Smooth muscle cell (in vitro differentiated cells): ENCODE results near the gene ANO6. TPM values are rescaled to one million over a fixed set of nuclear protein-coding genes. Genes with fewer than 3 reads are reported as not detected.
"Not testable (repeated sequence)": the region's sequence is repeated elsewhere in the genome, so short reads cannot be mapped to it uniquely, and the experiment has no call there.

Experiments used
- DNase-seq: peaks from one replicate; lab custom pipeline; 2025; ENCODE audit not compliant: unreplicated experiment; lab: John Stamatoyannopoulos, UW
- H2AFZ ChIP-seq: fragments of 200-600 bp; sonication (generic); 2 replicates; pipeline ENCODE4 v1.6.0; 2016; ENCODE audit warnings: antibody characterized with exemption, low read depth, mild to moderate bottlenecking
- H3F3A ChIP-seq: fragments of 200-600 bp; sonication (generic); 2 replicates; pipeline ENCODE4 v1.6.0; 2017; ENCODE audit warnings: antibody characterized with exemption, low read depth
- H3K27ac ChIP-seq: fragments of 200-600 bp; sonication (generic); 2 replicates; pipeline ENCODE4 v1.5.1; 2016; ENCODE audit warnings: low read depth, mild to moderate bottlenecking
- H3K27me3 ChIP-seq: fragments of 200-600 bp; sonication (generic); 2 replicates; pipeline ENCODE4 v1.6.1; 2016; ENCODE audit warnings: low read depth, mild to moderate bottlenecking
- H3K36me3 ChIP-seq: fragments of 200-600 bp; sonication (generic); 2 replicates; pipeline ENCODE4 v1.5.1; 2016; ENCODE audit warnings: low read depth
- H3K4me1 ChIP-seq: fragments of 200-600 bp; sonication (generic); 2 replicates; pipeline ENCODE4 v1.5.1; 2016; ENCODE audit warnings: low read depth
- H3K4me2 ChIP-seq: fragments of 200-600 bp; sonication (generic); 2 replicates; pipeline ENCODE4 v1.6.0; 2016; ENCODE audit warnings: mild to moderate bottlenecking
- H3K4me3 ChIP-seq: fragments of 200-600 bp; sonication (generic); 2 replicates; pipeline ENCODE4 v1.5.1; 2016; ENCODE audit warnings: mild to moderate bottlenecking
- H3K79me2 ChIP-seq: fragments of 200-600 bp; sonication (generic); 2 replicates; pipeline ENCODE4 v1.6.0; 2016; ENCODE audit warnings: low read depth, mild to moderate bottlenecking
- H3K9ac ChIP-seq: fragments of 200-600 bp; sonication (generic); 2 replicates; pipeline ENCODE4 v1.6.0; 2016; ENCODE audit warnings: low read depth
- H3K9me3 ChIP-seq: fragments of 200-600 bp; sonication (generic); replicated peaks from 2 replicates; pipeline ENCODE4 v1.5.1; 2016; ENCODE audit warnings: low read depth
- H4K20me1 ChIP-seq: fragments of 200-600 bp; sonication (generic); 2 replicates; pipeline ENCODE4 v1.6.0; 2016; ENCODE audit warnings: low read depth
- WGBS: methylation state at CpG from one replicate; pipeline ENCODE4 v1.1.7; 2016; ENCODE audit warnings: low lambda C conversion rate; 5-methylcytosine and 5-hydroxymethylcytosine counted together
- polyA plus RNA-seq: library from polyadenylated mRNA; unstranded; fragments of >200 nt; fragmentation: Nextera tagmentation; extraction: Ambion mirVana; gene quantifications from 2 replicates; pipeline ENCODE4 v1.2.1, GENCODE V29; 2016
- total RNA-seq: library from RNA; depleted of rRNA; stranded (reverse); fragments of >200 nt; gene quantifications from 2 replicates; pipeline ENCODE4 v1.2.3, GENCODE V29; 2014
- TF ChIP-seq, protein P1 (sequence below): fragments of 200-600 bp; sonication (generic); IDR thresholded peaks from 2 replicates; pipeline ENCODE4 v1.5.1; 2017; ENCODE audit warnings: borderline replicate concordance, mild to moderate bottlenecking, antibody characterized with exemption; ENCODE audit not compliant: insufficient read depth, poor library complexity, severe bottlenecking

ANO6 gene
- total and polyA plus RNA-seq, 2 experiments from 2014 or later = 44.8 to 106 TPM

DNA sequence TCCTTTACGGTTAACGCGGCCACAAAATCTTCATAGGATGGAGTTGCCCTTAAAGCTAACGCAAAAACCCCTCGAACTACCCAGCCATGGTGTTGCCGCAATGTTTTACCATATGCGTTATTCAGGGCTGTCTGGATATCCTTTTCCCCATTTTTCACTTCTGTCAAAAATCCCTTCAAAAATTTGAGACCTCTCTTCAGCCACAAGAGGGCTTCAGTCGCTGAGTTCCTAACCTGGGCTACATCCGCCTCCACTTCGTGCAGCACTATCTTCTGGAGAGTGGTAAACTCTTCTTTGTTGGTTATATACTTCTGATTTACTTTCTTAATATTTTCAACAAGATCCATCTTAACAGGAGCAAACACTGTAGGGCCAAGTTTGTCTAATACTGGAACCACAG is 42.6 kb upstream of the ANO6 start:
- WGBS = 84% methylated on average over 10 of the region's 10 CpGs
- not testable (repeated sequence) for H2AFZ ChIP-seq, H3K36me3 ChIP-seq, H3K4me3 ChIP-seq, H3K27ac ChIP-seq, H3K9ac ChIP-seq, H3K4me1 ChIP-seq, H3K9me3 ChIP-seq, H3K27me3 ChIP-seq, H3F3A ChIP-seq, H3K79me2 ChIP-seq, H3K4me2 ChIP-seq, DNase-seq, H4K20me1 ChIP-seq
- TF ChIP-seq, protein P1, sequence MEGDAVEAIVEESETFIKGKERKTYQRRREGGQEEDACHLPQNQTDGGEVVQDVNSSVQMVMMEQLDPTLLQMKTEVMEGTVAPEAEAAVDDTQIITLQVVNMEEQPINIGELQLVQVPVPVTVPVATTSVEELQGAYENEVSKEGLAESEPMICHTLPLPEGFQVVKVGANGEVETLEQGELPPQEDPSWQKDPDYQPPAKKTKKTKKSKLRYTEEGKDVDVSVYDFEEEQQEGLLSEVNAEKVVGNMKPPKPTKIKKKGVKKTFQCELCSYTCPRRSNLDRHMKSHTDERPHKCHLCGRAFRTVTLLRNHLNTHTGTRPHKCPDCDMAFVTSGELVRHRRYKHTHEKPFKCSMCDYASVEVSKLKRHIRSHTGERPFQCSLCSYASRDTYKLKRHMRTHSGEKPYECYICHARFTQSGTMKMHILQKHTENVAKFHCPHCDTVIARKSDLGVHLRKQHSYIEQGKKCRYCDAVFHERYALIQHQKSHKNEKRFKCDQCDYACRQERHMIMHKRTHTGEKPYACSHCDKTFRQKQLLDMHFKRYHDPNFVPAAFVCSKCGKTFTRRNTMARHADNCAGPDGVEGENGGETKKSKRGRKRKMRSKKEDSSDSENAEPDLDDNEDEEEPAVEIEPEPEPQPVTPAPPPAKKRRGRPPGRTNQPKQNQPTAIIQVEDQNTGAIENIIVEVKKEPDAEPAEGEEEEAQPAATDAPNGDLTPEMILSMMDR = peak; percentile 28

DNA sequence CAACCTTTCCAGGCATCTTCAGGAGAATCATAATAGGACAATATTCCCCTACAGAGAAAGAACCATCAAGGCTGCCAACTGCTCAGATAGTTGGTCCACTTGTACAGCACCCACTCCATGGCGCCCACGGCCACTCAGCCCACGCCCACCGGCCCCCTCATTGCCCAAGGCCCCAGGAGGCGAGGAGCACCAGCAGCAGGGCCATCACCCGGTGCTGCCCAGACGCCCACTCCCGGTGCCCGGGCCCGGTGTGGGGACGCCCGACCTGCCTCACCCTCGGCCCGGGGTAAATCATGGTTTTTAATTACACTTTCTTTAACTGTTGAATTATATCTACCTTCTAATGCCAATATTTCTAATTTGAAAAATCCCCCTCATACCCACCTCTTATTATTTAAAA is 41.3 kb upstream of the ANO6 start:
- no peak overlapping the region for H3K4me3 ChIP-seq
- H3K4me2 ChIP-seq = no peak overlapping the region
- no peaks in the 10 kb centered on the region for H3K4me1 ChIP-seq
- H3K27ac ChIP-seq = no peak overlapping the region
- peaks cover 15% of the 10 kb centered on the region for H3K9me3 ChIP-seq
- H2AFZ ChIP-seq = no peak overlapping the region
- 98% methylated on average over 14 of the region's 14 CpGs for WGBS
- TF ChIP-seq, protein P1 = no peak
- no peaks in the 10 kb centered on the region for H4K20me1 ChIP-seq
- H3K36me3 ChIP-seq = no peaks in the 10 kb centered on the region
- no peaks in the 10 kb centered on the region for H3F3A ChIP-seq
- no peaks in the 10 kb centered on the region for H3K27me3 ChIP-seq
- DNase-seq = no peak
- no peaks in the 10 kb centered on the region for H3K79me2 ChIP-seq
- no peak overlapping the region for H3K9ac ChIP-seq

GRCh38 chr12:45178771-45179170 is 37.1 kb upstream of the ANO6 start:
- H2AFZ ChIP-seq = no peak overlapping the region
- TF ChIP-seq, protein P1 = no peak

GRCh38 chr12:45182511-45182910 is 33.4 kb upstream of the ANO6 start:
- TF ChIP-seq, protein P1 = no peak
- H3K9me3 ChIP-seq = peaks cover 11% of the 10 kb centered on the region
- no peaks in the 10 kb centered on the region for H3K4me1 ChIP-seq
- H3K4me2 ChIP-seq = no peak overlapping the region
- no peak overlapping the region for H3K9ac ChIP-seq
- no peaks in the 10 kb centered on the region for H3K79me2 ChIP-seq
- no peak overlapping the region for H3K4me3 ChIP-seq
- no peaks in the 10 kb centered on the region for H3K27me3 ChIP-seq
- DNase-seq = no peak
- no peak overlapping the region for H2AFZ ChIP-seq
- H3F3A ChIP-seq = no peaks in the 10 kb centered on the region
- no peak overlapping the region for H3K27ac ChIP-seq
- H4K20me1 ChIP-seq = no peaks in the 10 kb centered on the region
- peaks cover 3% of the 10 kb centered on the region for H3K36me3 ChIP-seq

More at GRCh38 chr12:45178771-45179170, 37.1 kb upstream of the ANO6 start:
- no peaks in the 10 kb centered on the region for H3K4me1 ChIP-seq
- no peaks in the 10 kb centered on the region for H3K27me3 ChIP-seq
- H3K36me3 ChIP-seq = no peaks in the 10 kb centered on the region
- H3K27ac ChIP-seq = no peak overlapping the region
- DNase-seq = no peak
- H3K4me2 ChIP-seq = no peak overlapping the region
- no peak overlapping the region for H3K4me3 ChIP-seq
- H3K79me2 ChIP-seq = no peaks in the 10 kb centered on the region
- no peaks in the 10 kb centered on the region for H4K20me1 ChIP-seq
- no peak overlapping the region for H3K9ac ChIP-seq
- H3K9me3 ChIP-seq = peaks cover 15% of the 10 kb centered on the region
- no peaks in the 10 kb centered on the region for H3F3A ChIP-seq
